Measurements from ENCODE around the gene TNRC6B. TPM values are rescaled to one million over a fixed set of nuclear protein-coding genes. Genes with fewer than 3 reads are reported as not detected.

The TNRC6B gene
- total and polyA plus RNA-seq, 2 donors from 2014 or later = 2.7 to 63.2 TPM

DNA sequence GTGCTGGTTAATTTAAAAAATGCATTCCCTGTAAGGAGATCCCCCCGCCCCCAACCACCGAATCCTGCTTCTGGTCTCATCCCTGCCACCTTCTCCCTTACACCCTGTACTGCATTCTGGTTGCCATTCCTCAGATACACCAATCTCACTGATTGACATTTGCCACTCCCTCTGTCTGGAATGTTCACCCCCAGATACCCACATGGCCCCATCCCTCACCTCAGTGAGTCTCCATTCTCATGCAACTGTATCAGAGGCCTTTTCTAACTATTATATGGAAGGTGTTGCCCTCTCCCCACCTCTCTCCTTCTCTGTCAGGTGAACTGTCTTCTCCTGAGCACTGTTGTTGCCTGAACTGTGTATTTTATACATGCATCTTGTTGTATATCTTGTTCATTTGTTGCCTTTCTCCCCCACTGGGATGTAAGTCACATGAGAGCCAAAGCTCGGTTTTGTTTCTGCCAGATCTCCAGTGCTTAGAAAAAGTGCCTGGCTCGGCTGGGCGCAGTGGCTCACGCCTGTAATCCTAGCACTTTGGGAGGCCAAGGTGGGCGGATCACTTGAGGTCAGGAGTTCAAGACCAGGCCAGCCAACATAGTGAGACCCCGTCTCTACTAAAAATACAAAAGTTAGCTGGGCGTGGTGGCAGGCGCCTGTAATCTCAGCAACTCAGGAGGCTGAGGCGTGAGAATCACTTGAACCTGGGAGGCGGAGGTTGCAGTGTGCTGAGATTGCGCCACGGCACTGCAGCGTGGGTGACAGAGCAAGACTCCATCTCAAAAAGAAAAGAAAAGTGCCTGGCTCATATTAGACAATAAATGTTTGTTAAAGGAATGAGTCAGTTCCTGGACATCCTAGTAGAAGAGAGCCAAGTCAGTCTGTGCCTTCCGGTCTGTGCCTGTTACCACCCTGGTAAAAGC, 61.0 kb downstream of the TNRC6B start:
- Histone ChIP-seq H3K4me3 (ENCODE audit: low read length in 3 of 3) (no peak overlapping the region), H3K4me1 (ENCODE audit: control insufficient read depth in 2 of 3, insufficient read depth in 2 of 3, low read depth in 1 of 3, low read length in 3 of 3) (peaks cover 0 to 25% (median 13%) of the 10 kb centered on the region in 3 donors), H3K9me3 (ENCODE audit: control insufficient read depth in 2 of 3, insufficient read depth in 1 of 3, low read length in 3 of 3) (no peaks in the 10 kb centered on the region), H3K9ac (ENCODE audit: low read length in 3 of 3) (no peak overlapping the region), H3K27ac (ENCODE audit: low read depth in 2 of 2, low read length in 2 of 2) (peak overlapping the region in 1 of 2 donors; percentile 41), H3K27me3 (ENCODE audit: control insufficient read depth, insufficient read depth, low read length) (no peaks in the 10 kb centered on the region), H3K36me3 (ENCODE audit: control insufficient read depth in 2 of 3, insufficient read depth in 3 of 3, low read length in 3 of 3) (peaks cover 0 to 2% (median 0%) of the 10 kb centered on the region in 3 donors)
- intact Hi-C loops (cut with DNase I) = no loop called here
- no peak for FAIRE-seq
- TF ChIP-seq, protein P1, sequence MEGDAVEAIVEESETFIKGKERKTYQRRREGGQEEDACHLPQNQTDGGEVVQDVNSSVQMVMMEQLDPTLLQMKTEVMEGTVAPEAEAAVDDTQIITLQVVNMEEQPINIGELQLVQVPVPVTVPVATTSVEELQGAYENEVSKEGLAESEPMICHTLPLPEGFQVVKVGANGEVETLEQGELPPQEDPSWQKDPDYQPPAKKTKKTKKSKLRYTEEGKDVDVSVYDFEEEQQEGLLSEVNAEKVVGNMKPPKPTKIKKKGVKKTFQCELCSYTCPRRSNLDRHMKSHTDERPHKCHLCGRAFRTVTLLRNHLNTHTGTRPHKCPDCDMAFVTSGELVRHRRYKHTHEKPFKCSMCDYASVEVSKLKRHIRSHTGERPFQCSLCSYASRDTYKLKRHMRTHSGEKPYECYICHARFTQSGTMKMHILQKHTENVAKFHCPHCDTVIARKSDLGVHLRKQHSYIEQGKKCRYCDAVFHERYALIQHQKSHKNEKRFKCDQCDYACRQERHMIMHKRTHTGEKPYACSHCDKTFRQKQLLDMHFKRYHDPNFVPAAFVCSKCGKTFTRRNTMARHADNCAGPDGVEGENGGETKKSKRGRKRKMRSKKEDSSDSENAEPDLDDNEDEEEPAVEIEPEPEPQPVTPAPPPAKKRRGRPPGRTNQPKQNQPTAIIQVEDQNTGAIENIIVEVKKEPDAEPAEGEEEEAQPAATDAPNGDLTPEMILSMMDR (IDR thresholded peaks at IDR 0.05; ENCODE audit: borderline replicate concordance, extremely low read depth, insufficient read depth) = no peak
- no peak for DNase-seq

DNA sequence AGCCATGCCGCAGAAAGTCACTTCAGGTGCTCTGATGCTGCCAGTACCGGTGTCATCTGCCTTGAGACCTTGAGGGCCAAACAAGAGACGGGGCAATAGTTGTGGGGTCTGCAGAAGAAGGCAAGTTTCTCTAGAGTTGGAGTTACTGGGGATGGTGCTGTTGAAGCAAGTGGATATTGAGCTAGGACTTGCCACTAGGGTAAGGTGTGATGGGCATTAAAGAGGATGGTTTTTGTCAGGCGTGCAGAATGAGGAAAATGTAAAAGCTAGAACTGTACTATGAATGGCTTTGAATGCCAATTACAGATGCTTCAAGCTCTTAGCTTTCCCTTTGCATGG, 61.6 kb downstream of the TNRC6B start:
- H3K9ac ChIP-seq (ENCODE audit: low read length in 3 of 3) = no peak overlapping the region
- H3K9me3 ChIP-seq (ENCODE audit: control insufficient read depth in 2 of 3, insufficient read depth in 1 of 3, low read length in 3 of 3) = no peaks in the 10 kb centered on the region
- H3K27me3 ChIP-seq (ENCODE audit: control insufficient read depth, insufficient read depth, low read length) = no peaks in the 10 kb centered on the region
- H3K4me1 ChIP-seq (ENCODE audit: control insufficient read depth in 2 of 3, insufficient read depth in 2 of 3, low read depth in 1 of 3, low read length in 3 of 3) = peaks cover 0 to 27% (median 13%) of the 10 kb centered on the region in 3 donors
- no peak overlapping the region for H3K27ac ChIP-seq (ENCODE audit: low read depth in 2 of 2, low read length in 2 of 2)
- intact Hi-C loops (cut with DNase I) = no loop called here
- TF ChIP-seq, protein P1 (IDR thresholded peaks at IDR 0.05; ENCODE audit: borderline replicate concordance, extremely low read depth, insufficient read depth) = no peak
- no peak for DNase-seq
- no peak for FAIRE-seq
- no peak overlapping the region for H3K4me3 ChIP-seq (ENCODE audit: low read length in 3 of 3)
- H3K36me3 ChIP-seq (ENCODE audit: control insufficient read depth in 2 of 3, insufficient read depth in 3 of 3, low read length in 3 of 3) = no peaks in the 10 kb centered on the region

DNA sequence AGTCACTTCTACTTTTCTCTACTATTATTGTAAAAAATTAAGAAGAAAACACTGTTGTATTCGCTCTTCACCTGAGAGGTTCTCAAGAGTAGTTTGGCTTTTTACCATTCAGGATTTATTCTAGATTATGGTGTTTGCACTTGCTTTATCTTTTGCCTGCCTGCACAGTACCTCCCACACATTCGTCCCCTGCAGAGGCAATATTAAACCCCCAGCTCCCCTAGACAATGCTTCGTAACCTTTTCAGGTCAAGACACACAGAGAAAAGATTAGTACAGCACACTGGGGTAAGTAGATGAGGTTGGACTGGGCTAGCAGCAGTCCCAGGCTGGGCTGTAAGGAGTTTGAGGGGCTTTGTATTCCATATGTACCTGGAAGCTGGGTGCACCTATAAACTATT, 62.4 kb downstream of the TNRC6B start:
- TF ChIP-seq, protein P1 (IDR thresholded peaks at IDR 0.05; ENCODE audit: borderline replicate concordance, extremely low read depth, insufficient read depth) = no peak
- FAIRE-seq = no peak

More for the DNA sequence above, 62.4 kb downstream of the TNRC6B start:
- H3K27me3 ChIP-seq (ENCODE audit: control insufficient read depth, insufficient read depth, low read length) = no peaks in the 10 kb centered on the region
- intact Hi-C loops (cut with DNase I) = no loop called here
- no peak for DNase-seq
- H3K4me1 ChIP-seq (ENCODE audit: control insufficient read depth in 2 of 3, insufficient read depth in 2 of 3, low read depth in 1 of 3, low read length in 3 of 3) = peaks cover 0 to 27% (median 13%) of the 10 kb centered on the region in 3 donors
- H3K27ac ChIP-seq (ENCODE audit: low read depth in 2 of 2, low read length in 2 of 2) = peak overlapping the region in 1 of 2 donors; percentile 2
- no peak overlapping the region for H3K4me3 ChIP-seq (ENCODE audit: low read length in 3 of 3)
- H3K9me3 ChIP-seq (ENCODE audit: control insufficient read depth in 2 of 3, insufficient read depth in 1 of 3, low read length in 3 of 3) = no peaks in the 10 kb centered on the region
- no peaks in the 10 kb centered on the region for H3K36me3 ChIP-seq (ENCODE audit: control insufficient read depth in 2 of 3, insufficient read depth in 3 of 3, low read length in 3 of 3)
- no peak overlapping the region for H3K9ac ChIP-seq (ENCODE audit: low read length in 3 of 3)
